Stimulated activated CD4-positive, alpha-beta T cell treated with anti-CD3 and anti-CD28 coated beads, Interleukin-1b, Interleukin-23, amount 100 ng/mL, for 48 hours (primary cell): ENCODE measurements around the gene COMMD3.
"Not testable (repeated sequence)": the region's sequence is repeated elsewhere in the genome, so short reads cannot be mapped to it uniquely, and the experiment has no call there.

ENCODE experiments used
- DNase-seq: peaks from one replicate; pipeline ENCODE4 v3.0.0-alpha.2; 2020

COMMD3 gene

GRCh38 chr10:22340329-22341189, 24.4 kb downstream of the COMMD3 start:
- DNase-seq, result peak; percentile 53

GRCh38 chr10:22341190-22341925, 25.2 kb downstream of the COMMD3 start:
- no peak for DNase-seq

DNA sequence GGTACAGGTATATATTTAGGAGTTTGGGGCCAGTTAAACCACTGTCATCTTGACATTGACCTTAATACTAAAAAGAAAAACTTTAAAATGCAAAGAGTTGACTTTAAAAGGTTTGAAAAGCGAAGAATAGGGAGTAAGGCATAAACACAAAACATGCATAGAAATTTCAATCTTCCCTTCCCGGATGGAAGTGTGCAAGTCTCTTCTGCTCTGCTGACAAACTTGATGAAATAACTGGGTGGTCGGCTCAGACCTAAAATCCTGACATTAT, 25.7 kb downstream of the COMMD3 start:
- DNase-seq, result no peak

GRCh38 chr10:22342421-22342820, 26.2 kb downstream of the COMMD3 start:
- DNase-seq, result no peak

DNA sequence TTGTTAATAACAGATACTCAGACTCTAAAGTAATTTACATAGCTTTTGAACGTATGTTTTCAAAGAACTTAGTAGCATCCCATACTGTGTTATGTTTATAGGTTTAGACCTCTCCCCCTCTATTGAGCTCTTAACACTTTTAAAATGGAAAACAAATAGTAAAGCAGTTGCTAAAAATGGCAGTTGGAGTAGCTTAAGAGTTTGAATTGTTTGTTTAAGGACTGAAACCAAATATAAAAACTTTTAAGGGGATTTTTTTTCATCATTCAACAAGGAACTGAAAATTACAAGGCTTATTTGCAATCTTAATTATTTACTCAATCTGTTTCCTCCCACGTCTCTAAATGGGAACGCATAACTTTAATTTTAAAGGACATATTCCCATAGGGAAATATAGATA, 27.5 kb downstream of the COMMD3 start:
- no peak for DNase-seq

DNA sequence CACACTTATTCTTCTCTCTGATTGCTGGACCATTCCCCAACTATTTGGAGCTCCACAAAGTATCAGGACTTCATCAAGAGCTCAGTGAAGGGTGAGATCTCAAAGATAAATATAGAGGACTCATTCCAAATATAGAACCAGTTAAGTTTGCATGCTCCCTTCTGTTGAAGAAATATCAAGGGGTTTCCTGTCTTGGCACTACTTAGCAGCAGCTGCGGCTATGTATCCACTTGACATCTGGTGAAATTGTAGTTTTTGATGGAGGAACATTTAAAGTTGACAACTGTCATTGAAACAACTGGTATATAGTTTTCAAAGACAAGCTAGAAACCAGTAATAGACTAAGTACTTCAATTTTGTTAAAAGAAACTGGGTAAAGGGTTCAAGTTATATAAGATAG, 28.1 kb downstream of the COMMD3 start:
- DNase-seq, result no peak

- DNase-seq, result no peak
These were observed 28.7 kb downstream of the COMMD3 start for GRCh38 chr10:22344781-22345300.

DNA sequence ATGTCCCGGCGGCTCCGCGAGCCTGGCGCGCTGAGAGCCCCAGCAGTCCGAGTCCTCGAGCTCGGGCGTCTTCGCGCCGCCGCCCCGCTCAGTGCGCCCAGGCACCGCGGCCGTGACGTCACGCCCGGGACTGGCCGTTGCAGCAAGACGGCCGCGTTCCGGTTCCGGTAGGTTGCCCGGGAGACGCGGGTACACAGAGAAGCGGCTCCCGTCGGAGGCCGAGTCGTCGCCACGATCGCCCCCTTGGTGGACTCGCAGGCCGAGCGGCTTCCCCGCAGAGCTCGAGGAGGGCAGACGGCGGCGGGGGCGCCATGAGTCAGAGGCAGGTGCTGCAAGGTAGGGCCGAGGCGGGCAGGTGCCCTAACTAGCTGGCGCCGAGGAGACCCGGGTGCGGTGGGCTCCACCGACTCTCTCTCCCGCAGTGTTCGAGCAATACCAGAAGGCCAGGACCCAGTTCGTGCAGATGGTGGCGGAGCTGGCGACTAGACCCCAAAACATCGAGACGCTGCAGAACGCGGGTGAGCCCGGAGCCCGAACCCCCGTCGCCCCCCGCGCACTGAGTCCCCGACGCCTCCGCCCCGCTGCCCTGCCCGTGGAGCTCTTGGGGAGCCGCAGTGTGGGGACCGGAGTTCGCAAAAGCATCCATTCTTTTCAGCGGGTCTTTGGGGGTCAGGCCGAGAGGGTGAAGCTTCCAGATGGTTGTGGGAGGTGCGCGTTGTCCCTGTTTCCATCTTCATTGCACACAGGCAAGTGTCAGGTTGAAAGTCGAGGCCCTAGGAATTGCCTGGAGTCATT, 29.3 kb downstream of the COMMD3 start, which contains the start of gene SPAG6:
SPAG6 (plus strand) TSS at position 196 of the 795 bp plus-strand sequence; CDS start at position 312, 116 bp downstream.
- DNase-seq, result peak; percentile 71

- no peak for DNase-seq
These were observed 30.0 kb downstream of the COMMD3 start for GRCh38 chr10:22346096-22346661.

GRCh38 chr10:22349755-22350154, 33.6 kb downstream of the COMMD3 start:
- DNase-seq, result no peak

DNA sequence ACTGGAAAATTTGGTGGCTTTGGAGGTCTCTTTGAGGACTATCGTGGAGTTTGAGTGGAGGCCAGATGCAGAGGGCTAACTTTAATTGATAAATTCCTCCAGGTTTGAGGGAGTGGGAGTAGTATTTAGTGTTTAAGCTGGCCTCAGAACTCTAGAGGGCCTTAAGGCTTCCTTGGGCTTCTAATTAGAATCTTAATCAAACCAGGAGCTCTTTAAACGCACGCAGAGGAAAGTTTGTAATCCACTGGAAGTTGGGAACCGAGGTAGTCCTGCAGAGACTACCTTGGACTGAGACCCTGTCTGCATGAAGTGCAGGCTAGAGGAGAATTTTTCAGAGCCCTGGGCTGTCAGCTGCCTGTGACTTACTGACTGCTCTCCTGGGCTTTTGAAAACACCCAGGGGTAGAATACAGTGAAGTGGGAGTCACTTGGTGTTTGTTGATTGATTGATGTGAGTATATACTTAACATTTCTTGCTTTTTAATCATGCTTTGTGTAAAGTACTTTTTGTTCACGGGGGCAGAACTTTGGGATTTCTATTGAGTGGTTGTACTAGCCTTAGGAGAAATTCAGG, 35.0 kb downstream of the COMMD3 start:
- DNase-seq, result no peak

- no peak for DNase-seq
These were observed 40.2 kb downstream of the COMMD3 start for GRCh38 chr10:22356324-22356873.

DNA sequence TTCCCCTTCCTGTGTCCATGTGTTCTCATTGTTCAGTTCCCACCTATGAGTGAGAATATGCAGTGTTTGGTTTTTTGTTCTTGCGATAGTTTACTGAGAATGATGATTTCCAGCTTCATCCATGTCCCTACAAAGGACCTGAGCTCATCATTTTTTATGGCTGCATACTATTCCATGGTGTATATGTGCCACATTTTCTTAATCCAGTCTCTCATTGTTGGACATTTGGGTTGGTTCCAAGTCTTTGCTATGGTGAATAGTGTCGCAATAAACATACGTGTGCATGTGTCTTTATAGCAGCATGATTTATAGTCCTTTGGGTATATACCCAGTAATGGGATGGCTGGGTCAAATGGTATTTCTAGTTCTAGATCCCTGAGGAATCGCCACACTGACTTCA, 41.6 kb downstream of the COMMD3 start:
- DNase-seq, result not testable (repeated sequence)

DNA sequence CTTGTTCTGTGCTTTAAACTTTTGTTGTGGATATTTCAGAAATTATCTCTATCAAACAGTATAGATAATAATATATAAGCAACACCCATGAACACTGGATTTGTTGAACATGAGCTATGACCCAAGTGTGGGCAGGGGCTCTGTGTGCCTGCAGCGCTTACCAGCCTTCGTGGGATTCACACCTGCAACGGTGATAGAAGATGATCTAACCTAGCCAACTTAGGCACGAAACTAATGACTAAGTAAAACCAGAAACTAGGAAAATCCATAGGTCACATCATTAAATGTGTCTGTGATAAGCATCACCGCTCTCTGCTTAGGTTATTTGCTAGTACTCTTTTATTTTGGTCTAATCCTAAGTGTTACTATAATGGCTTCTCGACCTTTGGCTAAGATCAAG, 47.1 kb downstream of the COMMD3 start:
- peak; percentile 45 for DNase-seq

GRCh38 chr10:22364407-22365140, 48.4 kb downstream of the COMMD3 start:
- no peak for DNase-seq

GRCh38 chr10:22365233-22365632, 49.0 kb downstream of the COMMD3 start:
- DNase-seq, result no peak

DNA sequence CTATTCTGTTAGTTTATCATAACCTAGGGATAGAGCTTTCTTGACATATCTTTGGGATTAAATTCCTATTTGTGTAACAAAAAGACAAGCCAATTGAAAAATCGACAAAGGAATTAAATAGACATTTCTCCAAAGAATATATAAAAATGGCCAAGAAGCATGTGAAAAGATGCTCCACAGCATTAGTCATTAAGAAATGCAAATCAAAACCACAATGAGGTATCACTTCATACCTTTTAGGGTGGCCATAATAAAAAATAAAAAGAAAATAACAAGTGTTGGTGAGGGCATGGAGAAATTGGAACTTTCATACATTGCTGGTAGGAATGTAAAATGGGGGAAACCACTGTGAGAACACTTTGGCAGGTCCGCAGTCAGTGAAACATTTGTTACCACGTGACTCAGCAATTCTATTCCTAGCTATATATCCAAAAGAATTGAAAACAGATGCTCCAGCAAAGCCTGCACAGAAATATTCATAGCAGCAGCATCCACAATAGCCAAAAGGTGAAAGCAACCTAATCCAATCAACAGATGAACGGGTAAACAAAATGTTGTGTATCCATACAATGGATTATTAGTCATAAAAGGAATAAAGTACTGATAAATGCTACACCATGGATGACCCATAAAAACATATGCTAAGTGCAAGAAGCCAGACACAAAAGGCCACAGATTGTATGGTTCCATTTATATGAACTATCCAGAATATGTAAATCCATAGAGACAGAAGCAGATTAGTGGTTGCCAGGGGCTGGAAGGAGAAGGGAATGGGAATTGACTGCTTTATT, 49.7 kb downstream of the COMMD3 start:
- DNase-seq, result no peak

DNA sequence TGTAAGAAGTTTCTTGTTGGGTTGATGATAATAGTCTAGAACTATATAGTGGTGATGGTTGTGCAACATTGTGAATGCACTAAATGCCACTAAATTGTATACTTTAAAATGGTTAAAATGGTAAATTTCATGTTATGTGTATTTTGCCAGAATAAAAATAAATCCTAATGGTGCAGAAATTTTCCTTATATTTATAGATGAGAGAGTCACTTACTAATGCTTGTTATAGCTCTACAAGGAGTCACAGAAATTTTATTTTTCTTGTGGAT, 50.2 kb downstream of the COMMD3 start:
- DNase-seq, result no peak

- no peak for DNase-seq
These were observed 50.6 kb downstream of the COMMD3 start for GRCh38 chr10:22366771-22367170.

- DNase-seq, result no peak
These were observed 51.3 kb downstream of the COMMD3 start for GRCh38 chr10:22367471-22367870.

GRCh38 chr10:22368402-22368801, 52.2 kb downstream of the COMMD3 start:
- DNase-seq, result no peak
